ENCODE results near the gene TMEM201.

Gene TMEM201

GRCh38 chr1:9646037-9646436 lies 57.3 kb downstream of the TMEM201 start:
- Histone ChIP-seq H3K27me3 (ENCODE audit: insufficient read depth, poor library complexity, severe bottlenecking) (no peaks in the 10 kb centered on the region), H3K4me1 (ENCODE audit: insufficient read depth, poor library complexity, severe bottlenecking) (peaks cover 12% of the 10 kb centered on the region), H3K4me3 (ENCODE audit: severe bottlenecking) (no peak overlapping the region), H3K36me3 (ENCODE audit: low read depth) (no peaks in the 10 kb centered on the region), H3K27ac (ENCODE audit: poor library complexity, severe bottlenecking) (no peak overlapping the region), H3K9me3 (ENCODE audit: severe bottlenecking) (no peaks in the 10 kb centered on the region)
- ATAC-seq (ENCODE audit: low read depth) = no peak
- TF ChIP-seq CTCF (IDR thresholded peaks at IDR 0.05; ENCODE audit: poor library complexity, severe bottlenecking) = no peak
- DNase-seq (ENCODE audit: low spot score) = no peak

- ATAC-seq (ENCODE audit: low read depth) = no peak
- Histone ChIP-seq H3K27me3 (ENCODE audit: insufficient read depth, poor library complexity, severe bottlenecking) (no peaks in the 10 kb centered on the region), H3K4me3 (ENCODE audit: severe bottlenecking) (no peak overlapping the region), H3K27ac (ENCODE audit: poor library complexity, severe bottlenecking) (no peak overlapping the region), H3K9me3 (ENCODE audit: severe bottlenecking) (no peaks in the 10 kb centered on the region), H3K36me3 (ENCODE audit: low read depth) (no peaks in the 10 kb centered on the region), H3K4me1 (ENCODE audit: insufficient read depth, poor library complexity, severe bottlenecking) (peaks cover 15% of the 10 kb centered on the region)
- no peak for TF ChIP-seq CTCF (IDR thresholded peaks at IDR 0.05; ENCODE audit: poor library complexity, severe bottlenecking)
- DNase-seq (ENCODE audit: low spot score) = no peak
Measured at GRCh38 chr1:9648171-9648570, 59.5 kb downstream of the TMEM201 start.

- Histone ChIP-seq H3K36me3 (ENCODE audit: low read depth) (no peaks in the 10 kb centered on the region), H3K9me3 (ENCODE audit: severe bottlenecking) (no peaks in the 10 kb centered on the region), H3K27me3 (ENCODE audit: insufficient read depth, poor library complexity, severe bottlenecking) (no peaks in the 10 kb centered on the region), H3K4me3 (ENCODE audit: severe bottlenecking) (no peak overlapping the region), H3K27ac (ENCODE audit: poor library complexity, severe bottlenecking) (no peak overlapping the region), H3K4me1 (ENCODE audit: insufficient read depth, poor library complexity, severe bottlenecking) (peaks cover 8% of the 10 kb centered on the region)
- ATAC-seq (ENCODE audit: low read depth) = no peak
- no peak for DNase-seq (ENCODE audit: low spot score)
- no peak for TF ChIP-seq CTCF (IDR thresholded peaks at IDR 0.05; ENCODE audit: poor library complexity, severe bottlenecking)
Measured at GRCh38 chr1:9649769-9650168, 61.1 kb downstream of the TMEM201 start.

GRCh38 chr1:9651220-9651564 lies 62.5 kb downstream of the TMEM201 start:
- no peaks in the 10 kb centered on the region for H3K9me3 ChIP-seq (ENCODE audit: severe bottlenecking)
- DNase-seq (ENCODE audit: low spot score) = no peak
- no peaks in the 10 kb centered on the region for H3K27me3 ChIP-seq (ENCODE audit: insufficient read depth, poor library complexity, severe bottlenecking)
- no peak for TF ChIP-seq CTCF (IDR thresholded peaks at IDR 0.05; ENCODE audit: poor library complexity, severe bottlenecking)
- peaks cover 2% of the 10 kb centered on the region for H3K4me1 ChIP-seq (ENCODE audit: insufficient read depth, poor library complexity, severe bottlenecking)
- H3K36me3 ChIP-seq (ENCODE audit: low read depth) = no peaks in the 10 kb centered on the region
- peak overlapping the region; percentile 48 for H3K4me3 ChIP-seq (ENCODE audit: severe bottlenecking)
- no peak overlapping the region for H3K27ac ChIP-seq (ENCODE audit: poor library complexity, severe bottlenecking)
- ATAC-seq (ENCODE audit: low read depth) = no peak

GRCh38 chr1:9651565-9652378 lies 63.1 kb downstream of the TMEM201 start, which contains the start of gene PIK3CD:
TSS of gene PIK3CD (plus strand) at chr1:9651731. CDS start at chr1:9710456, 58,725 bp downstream.
- DNase-seq (ENCODE audit: low spot score) = no peak
- peak; percentile 77 for ATAC-seq (ENCODE audit: low read depth)
- no peak within 1 kb of the TSS for H3K27ac ChIP-seq (ENCODE audit: poor library complexity, severe bottlenecking)

More at GRCh38 chr1:9651565-9652378, 63.1 kb downstream of the TMEM201 start, which contains the start of gene PIK3CD:
- Histone ChIP-seq H3K4me3 (ENCODE audit: severe bottlenecking) (peak within 1 kb of the TSS; percentile 48), H3K27me3 (ENCODE audit: insufficient read depth, poor library complexity, severe bottlenecking) (no peaks in the 10 kb centered on the region), H3K9me3 (ENCODE audit: severe bottlenecking) (no peaks in the 10 kb centered on the region), H3K4me1 (ENCODE audit: insufficient read depth, poor library complexity, severe bottlenecking) (peaks cover 2% of the 10 kb centered on the region), H3K36me3 (ENCODE audit: low read depth) (no peaks in the 10 kb centered on the region)
- no peak for TF ChIP-seq CTCF (IDR thresholded peaks at IDR 0.05; ENCODE audit: poor library complexity, severe bottlenecking)

Measured in RWPE2 (cell line).